Measurements from ENCODE around the gene TUBB4A.
A peak's percentile ranks its signal among the peaks of the same experiment; 100 is the strongest.

The TUBB4A gene

DNA sequence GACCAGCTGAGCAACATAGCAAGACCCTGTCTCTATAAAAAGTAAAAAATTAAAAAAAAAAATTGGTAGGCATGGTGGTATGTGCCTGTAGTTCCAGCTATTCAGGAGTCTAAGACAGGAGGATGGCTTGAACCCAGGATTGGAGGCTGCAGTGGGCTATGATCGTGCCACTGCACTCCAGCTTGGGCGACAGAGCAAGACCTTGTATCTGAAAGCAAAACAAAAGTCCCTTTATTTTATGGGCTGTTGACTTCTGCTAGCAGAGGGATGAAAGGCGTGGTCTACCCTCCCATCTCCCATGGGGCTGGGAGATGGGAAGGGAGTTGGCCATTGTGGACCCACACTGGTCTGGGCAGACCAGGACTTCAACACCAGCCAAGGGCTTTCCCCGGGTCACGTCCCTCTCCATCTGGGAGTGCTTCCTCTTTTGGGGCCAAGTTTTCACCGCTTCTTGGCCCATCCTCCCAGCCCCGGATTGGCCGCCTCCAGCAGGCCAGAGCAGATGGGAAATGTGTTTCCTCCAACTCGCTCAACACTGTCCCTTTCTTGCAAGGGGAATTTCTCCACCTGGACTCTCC lies 26.5 kb upstream of the TUBB4A start:
- Histone ChIP-seq H4K20me1 (ENCODE audit: insufficient read depth, low read length) (peaks cover 21% of the 10 kb centered on the region), H3K27me3 (ENCODE audit: low read depth, low read length) (no peaks in the 10 kb centered on the region), H3K9me3 (ENCODE audit: insufficient read depth, low read length) (no peaks in the 10 kb centered on the region), H2AFZ (ENCODE audit: low read depth, low read length) (no peak overlapping the region), H3K4me3 (ENCODE audit: low read length) (peak overlapping the region; percentile 99), H3K4me2 (ENCODE audit: low read length) (peak overlapping the region; percentile 97), H3K9ac (ENCODE audit: low read length) (peak overlapping the region; percentile 99), H3K36me3 (replicated peaks; ENCODE audit: low read depth, low read length) (peaks cover 21% of the 10 kb centered on the region), H3K4me1 (ENCODE audit: low read length) (peaks cover 45% of the 10 kb centered on the region), H3K79me2 (ENCODE audit: low read length) (peaks cover 37% of the 10 kb centered on the region), H3K27ac (ENCODE audit: low read length) (peak overlapping the region; percentile 96)
- TF ChIP-seq, protein P1, sequence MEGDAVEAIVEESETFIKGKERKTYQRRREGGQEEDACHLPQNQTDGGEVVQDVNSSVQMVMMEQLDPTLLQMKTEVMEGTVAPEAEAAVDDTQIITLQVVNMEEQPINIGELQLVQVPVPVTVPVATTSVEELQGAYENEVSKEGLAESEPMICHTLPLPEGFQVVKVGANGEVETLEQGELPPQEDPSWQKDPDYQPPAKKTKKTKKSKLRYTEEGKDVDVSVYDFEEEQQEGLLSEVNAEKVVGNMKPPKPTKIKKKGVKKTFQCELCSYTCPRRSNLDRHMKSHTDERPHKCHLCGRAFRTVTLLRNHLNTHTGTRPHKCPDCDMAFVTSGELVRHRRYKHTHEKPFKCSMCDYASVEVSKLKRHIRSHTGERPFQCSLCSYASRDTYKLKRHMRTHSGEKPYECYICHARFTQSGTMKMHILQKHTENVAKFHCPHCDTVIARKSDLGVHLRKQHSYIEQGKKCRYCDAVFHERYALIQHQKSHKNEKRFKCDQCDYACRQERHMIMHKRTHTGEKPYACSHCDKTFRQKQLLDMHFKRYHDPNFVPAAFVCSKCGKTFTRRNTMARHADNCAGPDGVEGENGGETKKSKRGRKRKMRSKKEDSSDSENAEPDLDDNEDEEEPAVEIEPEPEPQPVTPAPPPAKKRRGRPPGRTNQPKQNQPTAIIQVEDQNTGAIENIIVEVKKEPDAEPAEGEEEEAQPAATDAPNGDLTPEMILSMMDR (IDR thresholded peaks at IDR 0.05; ENCODE audit: low read depth, low read length): no peak
- TF ChIP-seq EZH2phosphoT487 (IDR thresholded peaks at IDR 0.05; ENCODE audit: low read depth): no peak

DNA sequence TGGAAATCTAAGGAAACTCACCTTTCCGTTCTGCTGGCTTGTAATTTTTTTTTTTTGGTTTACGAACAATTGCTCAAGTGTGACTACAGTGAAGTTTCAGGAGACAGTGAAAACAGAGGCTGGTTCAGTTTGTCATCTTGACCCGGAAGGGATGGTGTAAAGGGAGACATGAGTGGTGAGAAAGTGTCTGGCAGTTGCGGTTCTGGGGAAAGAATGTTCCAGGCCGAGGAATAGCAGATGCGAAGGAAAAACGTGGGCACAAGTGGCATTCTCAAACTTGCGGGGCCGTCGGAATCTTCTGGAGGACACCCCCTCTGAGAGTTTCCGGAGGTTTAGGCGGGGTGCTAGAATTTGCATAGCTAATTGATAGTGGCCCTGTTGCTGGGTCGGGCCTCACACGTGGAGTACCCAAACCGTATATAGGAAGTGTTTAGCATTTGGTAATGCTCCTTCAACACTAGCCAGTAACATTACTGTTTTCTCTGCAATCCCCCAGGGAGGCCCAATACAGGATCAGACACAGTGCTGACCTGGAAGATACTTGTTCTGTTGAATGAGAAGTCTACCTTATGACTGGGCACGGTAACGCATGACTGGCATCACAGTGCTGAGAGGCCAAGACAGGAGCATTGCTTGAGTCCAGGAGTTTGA lies 25.9 kb upstream of the TUBB4A start:
- peak overlapping the region; percentile 99 for H3K4me3 ChIP-seq (ENCODE audit: low read length)
- peak overlapping the region; percentile 49 for H2AFZ ChIP-seq (ENCODE audit: low read depth, low read length)
- peaks cover 35% of the 10 kb centered on the region for H3K79me2 ChIP-seq (ENCODE audit: low read length)
- peak overlapping the region; percentile 96 for H3K27ac ChIP-seq (ENCODE audit: low read length)
- peaks cover 20% of the 10 kb centered on the region for H3K36me3 ChIP-seq (replicated peaks; ENCODE audit: low read depth, low read length)
- H4K20me1 ChIP-seq (ENCODE audit: insufficient read depth, low read length): peaks cover 18% of the 10 kb centered on the region
- peaks cover 43% of the 10 kb centered on the region for H3K4me1 ChIP-seq (ENCODE audit: low read length)
- H3K4me2 ChIP-seq (ENCODE audit: low read length): peak overlapping the region; percentile 97
- TF ChIP-seq EZH2phosphoT487 (IDR thresholded peaks at IDR 0.05; ENCODE audit: low read depth): no peak
- TF ChIP-seq, protein P1 (IDR thresholded peaks at IDR 0.05; ENCODE audit: low read depth, low read length): no peak
- H3K27me3 ChIP-seq (ENCODE audit: low read depth, low read length): no peaks in the 10 kb centered on the region
- H3K9ac ChIP-seq (ENCODE audit: low read length): peak overlapping the region; percentile 99
- H3K9me3 ChIP-seq (ENCODE audit: insufficient read depth, low read length): no peaks in the 10 kb centered on the region

DNA sequence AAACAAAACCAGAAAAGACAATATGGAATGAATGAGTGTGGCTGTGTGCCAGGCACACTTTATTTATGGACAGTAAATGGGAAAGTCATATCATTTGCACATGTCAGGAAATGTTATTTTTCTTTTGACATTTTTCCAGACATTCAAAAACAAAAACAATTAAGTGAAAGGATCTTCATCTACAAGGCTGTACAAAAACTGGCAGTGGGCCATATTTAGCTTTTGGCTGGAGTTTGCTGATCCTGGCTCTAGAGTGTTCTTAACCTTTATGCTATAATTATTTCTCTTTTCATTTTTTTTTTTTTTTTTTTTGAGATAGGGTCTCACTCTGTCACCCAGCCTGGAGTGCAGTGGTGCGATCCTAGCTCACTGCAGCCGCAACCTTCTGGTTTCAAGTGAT lies 22.2 kb upstream of the TUBB4A start:
- peaks cover 57% of the 10 kb centered on the region for H3K4me1 ChIP-seq (ENCODE audit: low read length)

DNA sequence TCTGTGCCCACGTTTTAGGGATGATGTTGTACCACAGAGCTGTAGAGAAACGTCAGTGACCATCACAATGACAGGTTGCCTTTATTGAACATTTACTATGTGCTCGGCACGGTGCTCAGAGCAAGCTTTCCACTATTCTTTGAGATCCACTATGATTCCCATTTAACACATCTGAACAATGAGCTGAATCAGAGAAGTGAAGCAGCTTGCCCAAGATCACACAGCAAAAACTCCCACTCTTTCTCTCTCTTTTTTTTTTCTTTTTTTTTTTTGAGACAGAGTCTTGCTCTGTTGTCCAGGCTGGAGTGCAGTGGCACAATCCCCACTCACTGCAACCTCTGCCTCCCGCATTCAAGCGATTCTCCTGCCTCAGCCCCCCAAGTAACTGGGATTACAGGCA lies 20.6 kb upstream of the TUBB4A start:
- peak overlapping the region; percentile 75 for H3K4me2 ChIP-seq (ENCODE audit: low read length)

More for the DNA sequence above, 22.2 kb upstream of the TUBB4A start:
- H2AFZ ChIP-seq (ENCODE audit: low read depth, low read length): no peak overlapping the region
- no peaks in the 10 kb centered on the region for H4K20me1 ChIP-seq (ENCODE audit: insufficient read depth, low read length)
- no peaks in the 10 kb centered on the region; the same call in 1 of the 2 replicates for H3K79me2 ChIP-seq (ENCODE audit: low read length)
- no peak for TF ChIP-seq EZH2phosphoT487 (IDR thresholded peaks at IDR 0.05; ENCODE audit: low read depth)
- TF ChIP-seq, protein P1 (IDR thresholded peaks at IDR 0.05; ENCODE audit: low read depth, low read length): no peak
- no peaks in the 10 kb centered on the region for H3K27me3 ChIP-seq (ENCODE audit: low read depth, low read length)
- H3K9ac ChIP-seq (ENCODE audit: low read length): no peak overlapping the region
- H3K36me3 ChIP-seq (replicated peaks; ENCODE audit: low read depth, low read length): no peaks in the 10 kb centered on the region
- H3K27ac ChIP-seq (ENCODE audit: low read length): no peak overlapping the region
- no peak overlapping the region for H3K4me2 ChIP-seq (ENCODE audit: low read length)
- no peak overlapping the region for H3K4me3 ChIP-seq (ENCODE audit: low read length)
- H3K9me3 ChIP-seq (ENCODE audit: insufficient read depth, low read length): no peaks in the 10 kb centered on the region

More for the DNA sequence above, 20.6 kb upstream of the TUBB4A start:
- TF ChIP-seq, protein P1 (IDR thresholded peaks at IDR 0.05; ENCODE audit: low read depth, low read length): no peak
- no peak for TF ChIP-seq EZH2phosphoT487 (IDR thresholded peaks at IDR 0.05; ENCODE audit: low read depth)
- H4K20me1 ChIP-seq (ENCODE audit: insufficient read depth, low read length): no peaks in the 10 kb centered on the region
- H3K79me2 ChIP-seq (ENCODE audit: low read length): no peaks in the 10 kb centered on the region
- H3K4me1 ChIP-seq (ENCODE audit: low read length): peaks cover 56% of the 10 kb centered on the region
- H2AFZ ChIP-seq (ENCODE audit: low read depth, low read length): peak overlapping the region; percentile 52; the same call in 1 of the 2 replicates
- no peaks in the 10 kb centered on the region for H3K36me3 ChIP-seq (replicated peaks; ENCODE audit: low read depth, low read length)
- peak overlapping the region; percentile 73 for H3K9ac ChIP-seq (ENCODE audit: low read length)
- H3K9me3 ChIP-seq (ENCODE audit: insufficient read depth, low read length): no peaks in the 10 kb centered on the region
- H3K4me3 ChIP-seq (ENCODE audit: low read length): peak overlapping the region; percentile 75
- no peaks in the 10 kb centered on the region for H3K27me3 ChIP-seq (ENCODE audit: low read depth, low read length)
- peak overlapping the region; percentile 93 for H3K27ac ChIP-seq (ENCODE audit: low read length)
